ENCODE results near the gene SLC6A12.

DNA sequence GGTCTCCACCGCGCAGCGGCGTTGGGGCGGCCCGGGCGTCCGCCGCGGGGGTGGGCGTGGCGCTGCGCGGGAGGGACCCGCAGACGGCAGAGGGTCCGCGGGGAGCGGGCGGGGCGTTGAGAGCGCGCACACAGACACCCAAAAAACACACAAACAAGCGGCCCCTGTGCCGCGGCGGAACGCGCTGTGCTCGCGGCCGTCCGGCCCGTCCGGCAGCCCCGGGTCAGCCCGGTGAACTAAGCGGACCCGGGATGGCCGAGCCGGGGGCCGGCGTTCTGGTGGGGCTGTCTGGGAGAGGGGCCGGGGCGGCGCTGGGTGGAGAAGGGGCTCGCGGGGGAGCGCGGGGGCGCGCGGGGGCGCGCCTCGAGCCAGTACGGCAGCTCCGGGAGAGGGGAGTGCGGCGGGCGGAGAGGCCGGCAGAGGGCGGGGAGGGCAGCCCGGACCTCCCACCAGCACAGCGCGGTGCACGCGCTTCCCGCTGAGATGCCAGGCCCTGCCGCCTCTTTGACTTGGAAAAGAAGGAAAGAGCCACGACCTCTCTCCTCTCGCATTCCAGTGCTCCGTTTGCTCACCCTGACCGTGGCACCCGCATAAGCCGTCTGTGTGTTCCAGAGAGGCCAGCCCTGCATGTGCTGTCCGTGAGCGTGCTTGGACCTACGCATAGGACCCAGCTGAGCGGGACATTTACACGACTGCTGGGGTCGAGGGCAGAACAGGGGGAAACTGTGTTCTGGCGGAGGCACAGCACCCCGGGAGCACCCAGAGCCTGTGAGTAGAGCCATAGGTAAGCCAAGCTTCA is 10.3 kb downstream of the SLC6A12 start:
- TF ChIP-seq, protein P1, sequence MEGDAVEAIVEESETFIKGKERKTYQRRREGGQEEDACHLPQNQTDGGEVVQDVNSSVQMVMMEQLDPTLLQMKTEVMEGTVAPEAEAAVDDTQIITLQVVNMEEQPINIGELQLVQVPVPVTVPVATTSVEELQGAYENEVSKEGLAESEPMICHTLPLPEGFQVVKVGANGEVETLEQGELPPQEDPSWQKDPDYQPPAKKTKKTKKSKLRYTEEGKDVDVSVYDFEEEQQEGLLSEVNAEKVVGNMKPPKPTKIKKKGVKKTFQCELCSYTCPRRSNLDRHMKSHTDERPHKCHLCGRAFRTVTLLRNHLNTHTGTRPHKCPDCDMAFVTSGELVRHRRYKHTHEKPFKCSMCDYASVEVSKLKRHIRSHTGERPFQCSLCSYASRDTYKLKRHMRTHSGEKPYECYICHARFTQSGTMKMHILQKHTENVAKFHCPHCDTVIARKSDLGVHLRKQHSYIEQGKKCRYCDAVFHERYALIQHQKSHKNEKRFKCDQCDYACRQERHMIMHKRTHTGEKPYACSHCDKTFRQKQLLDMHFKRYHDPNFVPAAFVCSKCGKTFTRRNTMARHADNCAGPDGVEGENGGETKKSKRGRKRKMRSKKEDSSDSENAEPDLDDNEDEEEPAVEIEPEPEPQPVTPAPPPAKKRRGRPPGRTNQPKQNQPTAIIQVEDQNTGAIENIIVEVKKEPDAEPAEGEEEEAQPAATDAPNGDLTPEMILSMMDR (IDR thresholded peaks at IDR 0.05) = no peak
- TF ChIP-seq CREM (CRISPR knock-in tag; IDR thresholded peaks at IDR 0.05) = no peak
- no peak for TF ChIP-seq SMAD4 (CRISPR knock-in tag; IDR thresholded peaks at IDR 0.05)
- no peak for TF ChIP-seq ZBTB21 (CRISPR knock-in tag; IDR thresholded peaks at IDR 0.05; ENCODE audit: borderline replicate concordance)
- TF ChIP-seq, protein P2, sequence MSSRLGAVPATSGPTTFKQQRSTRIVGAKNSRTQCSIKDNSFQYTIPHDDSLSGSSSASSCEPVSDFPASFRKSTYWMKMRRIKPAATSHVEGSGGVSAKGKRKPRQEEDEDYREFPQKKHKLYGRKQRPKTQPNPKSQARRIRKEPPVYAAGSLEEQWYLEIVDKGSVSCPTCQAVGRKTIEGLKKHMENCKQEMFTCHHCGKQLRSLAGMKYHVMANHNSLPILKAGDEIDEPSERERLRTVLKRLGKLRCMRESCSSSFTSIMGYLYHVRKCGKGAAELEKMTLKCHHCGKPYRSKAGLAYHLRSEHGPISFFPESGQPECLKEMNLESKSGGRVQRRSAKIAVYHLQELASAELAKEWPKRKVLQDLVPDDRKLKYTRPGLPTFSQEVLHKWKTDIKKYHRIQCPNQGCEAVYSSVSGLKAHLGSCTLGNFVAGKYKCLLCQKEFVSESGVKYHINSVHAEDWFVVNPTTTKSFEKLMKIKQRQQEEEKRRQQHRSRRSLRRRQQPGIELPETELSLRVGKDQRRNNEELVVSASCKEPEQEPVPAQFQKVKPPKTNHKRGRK (CRISPR knock-in tag; IDR thresholded peaks at IDR 0.05; ENCODE audit: borderline replicate concordance) = no peak
- TF ChIP-seq, protein P3, sequence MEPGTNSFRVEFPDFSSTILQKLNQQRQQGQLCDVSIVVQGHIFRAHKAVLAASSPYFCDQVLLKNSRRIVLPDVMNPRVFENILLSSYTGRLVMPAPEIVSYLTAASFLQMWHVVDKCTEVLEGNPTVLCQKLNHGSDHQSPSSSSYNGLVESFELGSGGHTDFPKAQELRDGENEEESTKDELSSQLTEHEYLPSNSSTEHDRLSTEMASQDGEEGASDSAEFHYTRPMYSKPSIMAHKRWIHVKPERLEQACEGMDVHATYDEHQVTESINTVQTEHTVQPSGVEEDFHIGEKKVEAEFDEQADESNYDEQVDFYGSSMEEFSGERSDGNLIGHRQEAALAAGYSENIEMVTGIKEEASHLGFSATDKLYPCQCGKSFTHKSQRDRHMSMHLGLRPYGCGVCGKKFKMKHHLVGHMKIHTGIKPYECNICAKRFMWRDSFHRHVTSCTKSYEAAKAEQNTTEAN (CRISPR knock-in tag; IDR thresholded peaks at IDR 0.05) = no peak; the same call in 1 of the 2 replicates
- TF ChIP-seq, protein P4, sequence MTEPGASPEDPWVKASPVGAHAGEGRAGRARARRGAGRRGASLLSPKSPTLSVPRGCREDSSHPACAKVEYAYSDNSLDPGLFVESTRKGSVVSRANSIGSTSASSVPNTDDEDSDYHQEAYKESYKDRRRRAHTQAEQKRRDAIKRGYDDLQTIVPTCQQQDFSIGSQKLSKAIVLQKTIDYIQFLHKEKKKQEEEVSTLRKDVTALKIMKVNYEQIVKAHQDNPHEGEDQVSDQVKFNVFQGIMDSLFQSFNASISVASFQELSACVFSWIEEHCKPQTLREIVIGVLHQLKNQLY (CRISPR knock-in tag; IDR thresholded peaks at IDR 0.05) = no peak
- no peak for TF ChIP-seq KAT7 (CRISPR knock-in tag; IDR thresholded peaks at IDR 0.05; ENCODE audit: borderline replicate concordance)
- no peak for TF ChIP-seq GABPB1 (CRISPR knock-in tag; IDR thresholded peaks at IDR 0.05)
- TF ChIP-seq EMX1 (CRISPR knock-in tag; IDR thresholded peaks at IDR 0.05) = no peak
- TF ChIP-seq TEAD4 (CRISPR knock-in tag; IDR thresholded peaks at IDR 0.05) = no peak
- TF ChIP-seq, protein P5, sequence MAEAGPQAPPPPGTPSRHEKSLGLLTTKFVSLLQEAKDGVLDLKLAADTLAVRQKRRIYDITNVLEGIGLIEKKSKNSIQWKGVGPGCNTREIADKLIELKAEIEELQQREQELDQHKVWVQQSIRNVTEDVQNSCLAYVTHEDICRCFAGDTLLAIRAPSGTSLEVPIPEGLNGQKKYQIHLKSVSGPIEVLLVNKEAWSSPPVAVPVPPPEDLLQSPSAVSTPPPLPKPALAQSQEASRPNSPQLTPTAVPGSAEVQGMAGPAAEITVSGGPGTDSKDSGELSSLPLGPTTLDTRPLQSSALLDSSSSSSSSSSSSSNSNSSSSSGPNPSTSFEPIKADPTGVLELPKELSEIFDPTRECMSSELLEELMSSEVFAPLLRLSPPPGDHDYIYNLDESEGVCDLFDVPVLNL (CRISPR knock-in tag; IDR thresholded peaks at IDR 0.05; ENCODE audit: borderline replicate concordance, low read depth) = no peak
- TF ChIP-seq, protein P6, sequence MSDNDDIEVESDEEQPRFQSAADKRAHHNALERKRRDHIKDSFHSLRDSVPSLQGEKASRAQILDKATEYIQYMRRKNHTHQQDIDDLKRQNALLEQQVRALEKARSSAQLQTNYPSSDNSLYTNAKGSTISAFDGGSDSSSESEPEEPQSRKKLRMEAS (CRISPR knock-in tag; IDR thresholded peaks at IDR 0.05) = peak; percentile 64; the same call in 1 of the 2 replicates
